Mucosa of rectum (tissue), 2 donors: Measurements from ENCODE around the gene KCNA3.

ENCODE experiments used
- H3K27ac ChIP-seq, 2 donors: one replicate each; pipeline ENCODE4 v1.7.0; 2013; ENCODE audit warnings: inconsistent platforms in 2 of 2, low read depth in 2 of 2, low read length in 2 of 2
- H3K27me3 ChIP-seq, 2 donors: one replicate each; pipeline ENCODE4 v1.7.0; 2013; ENCODE audit warnings: low read length in 2 of 2; ENCODE audit not compliant: control insufficient read depth in 2 of 2, insufficient read depth in 2 of 2
- H3K36me3 ChIP-seq, 2 donors: one replicate each; pipeline ENCODE4 v1.7.0; 2013; ENCODE audit warnings: low read length in 2 of 2; ENCODE audit not compliant: control insufficient read depth in 2 of 2, insufficient read depth in 2 of 2
- H3K4me1 ChIP-seq, 2 donors: one replicate each; pipeline ENCODE4 v1.7.0; 2013; ENCODE audit warnings: low read length in 2 of 2, mild to moderate bottlenecking in 1 of 2; ENCODE audit not compliant: control insufficient read depth in 2 of 2, insufficient read depth in 2 of 2
- H3K4me3 ChIP-seq, 2 donors: one replicate each; pipeline ENCODE4 v1.7.0; 2013; ENCODE audit warnings: low read length in 2 of 2
- H3K9ac ChIP-seq, 2 donors: one replicate each; pipeline ENCODE4 v1.7.0; 2013; ENCODE audit warnings: low read length in 2 of 2, low read depth in 1 of 2, mild to moderate bottlenecking in 1 of 2
- H3K9me3 ChIP-seq, 2 donors: one replicate each; pipeline ENCODE4 v1.7.0; 2013; ENCODE audit warnings: low read length in 2 of 2; ENCODE audit not compliant: control insufficient read depth in 2 of 2
- donor health status: healthy.
- donor health status: Normal muscosa, but diverticular disease.

The KCNA3 gene

DNA sequence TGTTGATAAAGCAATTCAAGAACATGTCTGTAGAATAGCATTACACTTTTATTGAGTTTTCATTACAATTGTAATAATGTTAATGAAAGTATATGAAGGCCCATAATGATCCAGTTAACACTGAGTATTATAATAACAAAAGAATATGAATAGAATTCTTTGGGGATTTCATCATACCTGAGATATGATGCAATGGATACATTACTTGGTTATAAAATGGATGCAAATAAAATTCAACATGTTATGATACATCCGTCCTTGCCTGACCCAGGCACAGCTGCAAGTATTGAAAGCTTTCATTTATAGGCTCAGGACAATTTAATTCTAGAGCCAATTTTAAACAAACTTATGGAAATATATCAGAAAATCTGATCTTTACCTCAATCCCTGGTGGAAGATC is 8.2 kb upstream of the KCNA3 start:
- no peaks in the 10 kb centered on the region for H3K9me3 ChIP-seq
- H3K27ac ChIP-seq, result no peak overlapping the region
- H3K4me3 ChIP-seq, result no peak overlapping the region
- H3K36me3 ChIP-seq, result no peaks in the 10 kb centered on the region
- no peak overlapping the region for H3K9ac ChIP-seq
- H3K4me1 ChIP-seq, result no peaks in the 10 kb centered on the region
- H3K27me3 ChIP-seq, result no peaks in the 10 kb centered on the region

DNA sequence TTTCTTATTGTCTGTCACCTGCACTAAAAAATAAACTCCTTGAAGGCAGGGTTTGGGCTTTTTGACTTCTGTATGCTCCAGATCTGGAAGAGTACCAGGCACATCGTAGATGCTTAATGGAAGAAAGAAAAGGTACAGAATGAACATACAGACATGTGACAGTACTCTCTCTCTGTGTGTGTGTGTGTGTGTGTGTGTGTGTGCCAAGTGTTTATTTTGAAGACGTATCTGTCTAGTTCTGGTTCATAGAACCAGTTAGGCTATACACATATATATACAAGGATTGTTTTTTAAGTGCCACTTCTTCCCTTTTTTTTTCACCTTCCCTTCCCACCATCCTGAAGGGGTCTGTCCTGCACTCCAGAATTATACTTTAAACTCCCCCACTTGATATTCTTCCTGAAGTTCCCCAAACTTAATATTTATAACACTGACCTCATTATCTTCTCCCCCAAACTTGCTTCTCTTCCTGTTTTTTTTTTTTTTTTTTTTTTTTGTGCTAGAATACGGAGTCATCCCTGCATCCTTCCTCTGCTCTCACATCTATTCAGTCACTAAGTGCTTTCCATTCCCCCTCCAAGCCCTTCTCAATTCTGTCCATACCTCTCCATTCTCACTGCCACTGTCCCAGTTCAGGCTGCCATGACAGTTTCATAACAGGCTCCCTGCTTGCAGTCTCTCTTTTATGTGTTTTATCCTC is 5.4 kb upstream of the KCNA3 start:
- Histone ChIP-seq H3K4me3 (no peak overlapping the region), H3K27me3 (peaks cover 7 to 8% of the 10 kb centered on the region in 2 donors), H3K9me3 (no peaks in the 10 kb centered on the region), H3K36me3 (no peaks in the 10 kb centered on the region), H3K27ac (no peak overlapping the region), H3K9ac (no peak overlapping the region), H3K4me1 (peaks cover 0 to 2% of the 10 kb centered on the region in 2 donors)

DNA sequence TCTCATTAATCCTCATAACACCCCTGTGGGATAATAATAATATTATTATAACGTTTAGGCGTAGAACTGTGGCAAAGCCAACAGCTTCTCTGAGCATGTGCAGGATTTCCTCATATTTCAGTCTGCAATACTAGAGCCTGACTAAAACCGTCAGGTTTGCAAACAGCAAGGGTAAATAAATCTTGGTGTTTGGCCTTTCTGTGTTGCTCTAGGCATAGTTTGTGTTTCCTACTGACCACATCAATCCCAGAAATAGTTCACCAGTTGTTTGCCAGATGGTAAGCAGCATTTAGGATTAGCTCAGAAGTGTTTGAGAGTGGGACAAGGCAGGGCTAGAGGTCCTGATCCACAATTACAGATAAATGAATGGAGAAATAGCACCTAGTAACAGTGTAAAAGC is 2.8 kb upstream of the KCNA3 start:
- peaks cover 0 to 2% of the 10 kb centered on the region in 2 donors for H3K4me1 ChIP-seq

DNA sequence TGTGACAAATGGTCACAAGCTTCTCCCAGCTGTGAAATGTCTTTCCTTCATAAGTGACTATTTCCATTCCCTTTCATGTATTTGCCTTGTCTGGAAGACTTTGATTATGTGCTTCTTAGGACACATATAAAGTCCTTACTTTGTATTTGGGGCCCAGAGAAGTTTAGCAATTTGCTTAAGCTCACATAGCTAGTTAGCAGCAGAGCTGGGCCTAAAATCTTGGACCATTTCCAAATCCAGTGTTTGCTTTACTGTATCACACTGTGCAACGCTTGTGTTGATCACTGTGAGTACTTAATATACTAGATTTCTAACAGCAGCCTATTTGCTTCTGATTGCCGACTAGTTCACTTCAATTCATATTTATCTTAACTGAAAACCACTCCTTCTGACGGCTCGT is 2.2 kb upstream of the KCNA3 start:
- Histone ChIP-seq H3K27me3 (peaks cover 15 to 30% of the 10 kb centered on the region in 2 donors), H3K4me3 (no peak overlapping the region), H3K9ac (no peak overlapping the region), H3K9me3 (no peaks in the 10 kb centered on the region), H3K4me1 (peaks cover 0 to 2% of the 10 kb centered on the region in 2 donors), H3K27ac (no peak overlapping the region), H3K36me3 (no peaks in the 10 kb centered on the region)

More for the DNA sequence above, 2.8 kb upstream of the KCNA3 start:
- no peaks in the 10 kb centered on the region for H3K9me3 ChIP-seq
- no peak overlapping the region for H3K9ac ChIP-seq
- H3K4me3 ChIP-seq, result no peak overlapping the region
- H3K27me3 ChIP-seq, result peaks cover 15 to 27% of the 10 kb centered on the region in 2 donors
- H3K36me3 ChIP-seq, result no peaks in the 10 kb centered on the region
- H3K27ac ChIP-seq, result no peak overlapping the region

DNA sequence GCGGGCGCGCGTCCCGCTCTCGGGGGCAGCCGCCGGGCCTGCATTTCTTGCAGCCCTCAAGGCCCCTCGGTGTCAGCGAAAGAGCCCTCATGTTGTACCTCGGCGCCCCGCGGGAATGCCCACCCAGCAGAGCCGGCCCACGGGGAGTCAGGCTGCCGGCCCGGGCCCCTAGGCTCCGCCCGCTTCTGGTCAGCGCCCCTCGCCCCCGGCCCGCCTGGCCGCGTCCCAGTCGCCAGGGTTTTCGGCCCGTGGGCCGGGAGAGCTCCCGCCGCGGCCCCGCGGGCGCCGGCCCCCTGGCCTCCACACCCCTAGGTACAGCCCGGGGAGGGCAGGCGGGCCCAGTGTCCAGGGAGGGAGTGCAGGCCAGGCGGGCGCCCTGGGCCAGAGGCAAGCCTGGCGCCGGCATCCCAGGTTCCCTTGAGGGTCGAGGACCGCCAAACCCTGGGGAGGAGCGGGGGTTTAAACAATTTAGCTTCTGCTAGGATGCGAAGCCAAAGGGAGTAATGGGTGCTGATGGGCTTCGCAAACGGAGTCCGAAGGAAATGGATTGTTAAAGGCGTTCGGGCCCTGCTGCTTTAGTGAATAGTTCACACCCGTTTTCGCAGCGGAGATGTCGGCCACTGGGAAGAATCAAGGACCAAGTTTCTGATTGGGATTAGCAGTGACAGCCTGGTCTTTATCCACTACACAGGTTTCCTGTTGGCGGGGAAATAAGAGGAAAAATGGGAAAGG is 486 bp upstream of the KCNA3 start:
- Histone ChIP-seq H3K4me1 (peaks cover 0 to 2% of the 10 kb centered on the region in 2 donors), H3K4me3 (peak overlapping the region; percentile 56 to 74), H3K9me3 (no peaks in the 10 kb centered on the region), H3K36me3 (no peaks in the 10 kb centered on the region), H3K27ac (peak overlapping the region in 1 of 2 donors; percentile 85), H3K27me3 (peaks cover 15 to 31% of the 10 kb centered on the region in 2 donors), H3K9ac (peak overlapping the region in 1 of 2 donors; percentile 24)

DNA sequence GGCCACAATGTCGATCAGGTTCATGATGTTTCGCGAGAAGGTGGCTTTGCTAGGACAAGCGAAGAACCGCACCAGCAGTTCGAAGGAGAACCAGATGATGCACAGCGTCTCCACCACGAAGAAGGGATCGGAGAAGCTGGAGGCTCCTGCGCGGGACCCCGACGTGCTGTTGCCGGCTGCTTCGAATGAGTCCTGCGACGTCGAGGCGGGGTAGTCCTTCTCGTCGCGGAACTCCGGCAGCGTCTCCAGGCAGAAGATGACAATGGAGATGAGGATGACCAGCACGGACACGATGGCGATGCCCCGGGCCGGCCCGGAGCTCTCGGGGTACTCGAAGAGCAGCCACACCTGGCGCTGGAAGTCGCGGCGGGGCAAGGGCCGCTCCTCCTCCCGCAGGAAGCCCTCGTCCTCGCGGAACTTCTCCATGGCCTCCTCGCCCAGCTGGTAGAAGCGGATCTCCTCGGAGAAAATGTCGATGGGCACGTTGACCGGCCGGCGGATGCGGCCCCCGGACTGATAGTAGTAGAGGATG is 869 bp downstream of the KCNA3 start:
- Histone ChIP-seq H3K9ac (peak overlapping the region; percentile 65 to 73), H3K9me3 (no peaks in the 10 kb centered on the region), H3K27ac (peak overlapping the region; percentile 71 to 85), H3K27me3 (peaks cover 15 to 31% of the 10 kb centered on the region in 2 donors), H3K36me3 (no peaks in the 10 kb centered on the region), H3K4me3 (peak overlapping the region; percentile 56 to 74), H3K4me1 (peaks cover 0 to 2% of the 10 kb centered on the region in 2 donors)

DNA sequence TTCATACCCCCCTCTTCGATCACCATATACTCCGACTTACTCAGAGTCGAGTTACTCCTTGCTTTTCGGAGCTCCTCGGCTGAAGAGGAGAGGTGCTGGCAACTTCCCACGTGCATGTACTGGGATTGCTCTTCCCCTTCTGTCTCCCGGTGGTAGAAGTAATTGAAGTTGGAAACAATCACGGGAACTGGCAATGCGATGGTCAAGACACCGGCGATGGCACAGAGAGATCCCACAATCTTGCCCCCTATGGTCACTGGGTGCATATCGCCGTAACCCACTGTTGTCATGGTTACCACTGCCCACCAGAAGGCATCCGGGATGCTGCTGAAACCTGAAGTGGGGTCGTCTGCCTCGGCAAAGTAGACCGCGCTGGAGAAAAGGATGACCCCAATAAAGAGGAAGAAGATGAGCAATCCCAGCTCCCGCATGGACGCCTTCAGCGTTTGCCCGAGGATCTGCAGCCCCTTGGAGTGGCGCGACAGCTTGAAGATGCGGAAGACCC is 1.5 kb downstream of the KCNA3 start:
- Histone ChIP-seq H3K9me3 (no peaks in the 10 kb centered on the region), H3K27ac (peak overlapping the region; percentile 71 to 85), H3K4me1 (peaks cover 0 to 2% of the 10 kb centered on the region in 2 donors), H3K36me3 (no peaks in the 10 kb centered on the region), H3K27me3 (peaks cover 15 to 31% of the 10 kb centered on the region in 2 donors), H3K4me3 (peak overlapping the region; percentile 56 to 74), H3K9ac (peak overlapping the region; percentile 23 to 73)

DNA sequence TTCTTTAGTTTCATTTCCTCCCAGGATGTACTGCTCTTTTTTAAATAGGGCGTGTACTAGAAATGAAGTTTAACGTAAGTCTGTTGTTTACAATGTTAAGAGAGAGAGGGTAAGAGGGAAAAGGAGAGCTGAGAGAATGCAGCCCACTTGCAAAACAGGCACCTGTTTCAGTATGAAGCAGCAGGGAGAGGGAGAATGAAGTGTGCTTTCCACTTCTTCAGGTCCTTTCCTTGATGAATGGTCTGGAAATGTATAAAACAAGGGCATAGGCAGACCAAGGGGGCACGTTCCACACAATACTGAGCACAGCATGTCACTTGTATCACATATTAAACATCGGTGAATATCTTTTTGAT is 2.0 kb downstream of the KCNA3 start:
- peaks cover 15 to 31% of the 10 kb centered on the region in 2 donors for H3K27me3 ChIP-seq
- peak overlapping the region; percentile 56 to 74 for H3K4me3 ChIP-seq
- peak overlapping the region; percentile 23 to 73 for H3K9ac ChIP-seq
- H3K4me1 ChIP-seq, result peaks cover 0 to 2% of the 10 kb centered on the region in 2 donors
- H3K36me3 ChIP-seq, result no peaks in the 10 kb centered on the region
- H3K9me3 ChIP-seq, result no peaks in the 10 kb centered on the region
- H3K27ac ChIP-seq, result peak overlapping the region; percentile 71 to 85

DNA sequence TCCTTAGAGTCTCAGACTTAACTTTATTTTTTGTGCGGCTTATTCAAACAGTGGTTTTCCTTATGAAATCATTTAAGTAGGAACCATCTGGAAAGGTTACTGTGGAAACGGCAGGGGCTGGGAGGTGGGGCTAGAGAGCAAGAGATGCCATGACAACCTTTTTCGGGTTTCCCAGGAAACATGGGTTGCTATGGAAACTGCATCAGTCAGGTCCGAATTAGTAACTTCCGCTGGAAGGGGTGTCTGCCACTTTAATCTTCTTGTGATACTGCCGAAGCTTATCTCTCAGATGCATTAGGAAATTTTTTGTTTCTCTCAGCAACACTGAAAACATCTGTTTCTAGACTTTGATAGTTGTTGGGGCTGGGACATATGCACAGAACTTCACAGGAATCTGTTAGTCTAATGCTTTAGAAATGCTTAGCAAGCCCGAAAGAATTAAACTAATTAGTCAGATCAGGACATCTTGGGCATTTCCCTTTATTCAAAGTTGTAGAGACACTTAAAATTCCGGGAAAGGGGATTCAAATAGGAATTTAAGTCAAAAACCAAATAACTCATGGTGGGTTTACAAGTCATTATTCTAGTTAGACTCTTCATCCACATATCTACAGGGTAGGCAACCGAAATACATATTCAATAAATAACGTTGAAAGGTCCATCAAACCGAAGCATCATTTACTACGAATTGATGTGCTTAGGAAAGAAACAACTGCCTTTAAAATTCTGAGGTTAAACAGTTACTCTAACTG is 2.6 kb downstream of the KCNA3 start:
- peaks cover 0 to 2% of the 10 kb centered on the region in 2 donors for H3K4me1 ChIP-seq
- peak overlapping the region in 1 of 2 donors; percentile 73 for H3K9ac ChIP-seq
- peaks cover 15 to 26% of the 10 kb centered on the region in 2 donors for H3K27me3 ChIP-seq
- H3K36me3 ChIP-seq, result no peaks in the 10 kb centered on the region
- peak overlapping the region; percentile 26 to 74 for H3K4me3 ChIP-seq
- no peaks in the 10 kb centered on the region for H3K9me3 ChIP-seq
- H3K27ac ChIP-seq, result peak overlapping the region; percentile 55 to 85
